Activated CD4-positive, alpha-beta T cell treated with anti-CD3 and anti-CD28 coated beads, Interleukin-2, amount 50 U/mL, for 48 hours (primary cell): ENCODE data around the gene KRTCAP2.
A peak's percentile ranks its signal among the peaks of the same experiment; 100 is the strongest.

Experiments used
- DNase-seq, 2 experiments: peaks; one replicate each; pipeline ENCODE4 v3.0.0-alpha.2; 2020

Gene KRTCAP2

DNA sequence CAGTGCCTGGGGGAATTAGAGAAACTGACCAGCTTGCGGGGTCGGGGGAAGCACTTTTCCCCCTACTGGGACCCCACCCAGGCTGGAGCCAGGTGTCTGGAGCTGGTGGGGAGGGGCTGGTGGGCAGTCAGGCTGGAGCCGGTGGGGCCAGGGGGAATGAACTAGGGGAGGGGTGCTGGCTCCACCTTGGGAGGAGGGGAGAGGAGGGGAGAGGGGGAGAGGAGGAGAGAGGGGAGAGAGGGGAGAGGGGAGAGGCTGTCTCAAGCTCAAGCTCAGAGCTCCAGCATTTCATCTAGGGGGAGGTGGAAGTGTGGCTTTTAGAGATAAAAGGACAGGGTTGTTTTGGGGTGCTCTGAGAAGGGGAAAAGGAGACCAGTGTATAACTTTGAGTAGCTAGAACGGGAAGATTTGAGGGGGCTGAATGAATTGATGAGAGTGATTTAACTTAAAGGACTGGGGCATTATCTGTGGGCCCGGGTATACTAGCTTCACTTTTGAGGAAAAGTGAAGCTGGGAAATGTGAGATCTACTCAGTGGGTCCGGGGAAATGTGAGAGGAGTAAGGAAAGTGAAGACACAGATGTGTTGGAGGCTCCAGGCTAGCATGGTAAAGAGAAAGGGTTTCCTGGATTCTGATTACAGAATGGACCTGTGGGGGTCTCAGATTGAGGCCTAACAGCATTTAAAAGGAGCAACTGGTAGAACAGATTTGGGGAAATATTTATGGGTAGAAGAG, 42.7 kb downstream of the KRTCAP2 start:
- DNase-seq = no peak

DNA sequence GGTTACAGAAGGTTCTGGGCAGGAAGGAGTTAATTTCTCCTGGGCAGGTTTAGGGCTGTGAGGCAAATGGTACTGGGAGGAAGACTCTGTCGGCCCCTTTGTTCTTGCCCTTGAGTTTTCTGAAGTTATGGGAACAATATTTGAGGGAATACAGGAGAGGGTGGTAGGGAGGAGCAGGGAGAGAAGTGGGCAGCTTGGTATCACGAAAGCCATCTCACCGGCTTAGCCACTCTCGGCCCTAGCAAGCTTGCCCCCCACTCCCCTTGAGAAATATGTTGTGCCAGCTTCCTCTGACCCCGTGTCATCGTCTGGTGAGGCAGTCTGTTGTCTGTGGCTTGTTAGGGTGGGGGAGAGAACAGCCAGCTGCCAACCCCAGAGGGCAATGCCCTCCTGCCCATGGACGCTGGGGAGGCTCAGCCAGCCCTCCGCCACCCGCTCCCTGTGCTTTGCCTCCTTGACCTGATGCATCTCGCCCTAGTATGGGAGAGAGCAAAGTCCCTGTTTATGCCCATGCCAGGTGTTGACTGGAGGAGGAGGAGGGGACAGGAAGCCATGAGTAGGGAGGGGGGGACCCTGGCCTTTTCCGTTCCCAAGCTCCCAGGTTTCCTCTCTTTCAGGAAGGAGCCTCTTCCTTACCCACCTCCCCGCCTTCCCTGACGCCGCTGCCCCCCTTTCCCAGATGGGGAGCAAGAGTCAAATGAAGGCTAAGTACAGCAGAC, 44.2 kb downstream of the KRTCAP2 start:
- no peak for DNase-seq

DNA sequence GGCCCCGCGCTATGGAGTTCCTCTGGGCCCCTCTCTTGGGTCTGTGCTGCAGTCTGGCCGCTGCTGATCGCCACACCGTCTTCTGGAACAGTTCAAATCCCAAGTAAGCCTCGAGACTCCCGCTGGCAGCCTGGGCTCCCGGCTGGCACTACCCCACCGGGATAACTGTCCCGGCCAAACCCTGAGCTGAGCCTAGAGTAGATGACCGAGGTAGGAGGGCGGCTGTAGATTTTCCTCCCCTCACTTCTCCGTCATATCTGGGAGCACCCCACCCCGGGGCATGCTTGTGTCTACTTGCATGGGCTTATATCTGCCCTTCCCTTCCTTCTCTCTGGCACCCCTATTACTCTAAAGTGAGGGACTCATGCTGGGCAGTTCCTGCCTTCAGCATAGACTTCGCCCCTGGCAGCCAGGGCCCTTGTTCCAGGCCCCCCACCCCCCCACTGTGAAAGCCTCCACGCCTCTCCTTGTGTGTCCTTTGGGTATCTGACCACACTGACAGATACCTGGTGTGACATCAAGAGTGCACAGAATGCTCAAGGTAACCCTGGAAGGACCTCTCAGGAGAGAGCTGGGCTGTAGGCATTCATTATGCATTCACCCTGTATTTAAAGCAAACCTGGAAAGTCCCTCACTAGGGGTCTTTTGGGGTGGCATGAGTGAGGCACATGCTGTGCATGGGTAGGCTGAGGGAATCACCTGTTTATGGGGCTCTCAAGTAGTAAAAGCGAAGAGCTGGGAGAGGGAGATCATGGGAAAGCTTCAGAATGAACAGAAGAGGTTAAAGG, 44.9 kb downstream of the KRTCAP2 start:
- DNase-seq = no peak

DNA sequence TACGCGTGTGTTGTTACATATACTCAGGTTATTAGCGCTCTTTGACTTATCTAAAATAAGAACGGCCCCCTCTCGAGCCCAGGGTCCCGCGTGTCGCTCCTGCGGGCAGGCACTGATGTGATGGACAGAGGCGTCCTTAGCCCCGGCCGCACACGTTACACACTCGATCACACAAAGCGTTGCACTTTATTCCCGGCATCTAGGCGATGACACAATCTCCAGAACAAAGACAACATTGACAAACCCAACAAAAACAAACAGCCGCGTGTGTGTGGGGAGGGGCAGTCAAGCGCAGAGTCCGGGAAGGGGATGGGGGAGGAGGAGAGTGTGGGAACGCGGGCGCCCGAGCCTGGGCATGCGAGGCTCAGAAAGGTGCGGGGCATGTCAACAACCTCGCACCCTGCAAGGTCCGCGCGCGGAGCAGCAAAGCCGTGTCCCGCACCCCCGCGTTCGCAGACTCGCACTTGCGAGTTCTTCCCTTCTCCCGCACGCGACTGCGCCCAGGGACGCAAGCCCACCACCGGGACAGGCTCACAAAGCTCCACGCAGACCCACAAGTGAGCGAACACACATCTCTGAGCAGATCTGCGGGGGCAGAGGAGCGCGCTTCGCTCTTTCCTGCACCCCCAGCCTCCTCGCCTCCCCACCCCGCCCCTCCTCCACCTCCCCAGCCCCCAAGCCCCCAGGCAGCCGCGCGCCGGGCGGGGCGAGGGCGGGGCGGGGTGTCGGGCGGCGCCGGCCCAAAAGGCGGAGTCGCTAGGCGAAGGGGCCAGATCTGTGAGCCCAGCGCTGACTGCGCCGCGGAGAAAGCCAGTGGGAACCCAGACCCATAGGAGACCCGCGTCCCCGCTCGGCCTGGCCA, 45.8 kb downstream of the KRTCAP2 start, which contains the start of gene EFNA1:
Gene EFNA1, plus strand, starts transcription at position 772 of the 862 bp plus-strand sequence. CDS start 102 bp downstream, outside the sequence.
- DNase-seq = peak; percentile 47 to 53

DNA sequence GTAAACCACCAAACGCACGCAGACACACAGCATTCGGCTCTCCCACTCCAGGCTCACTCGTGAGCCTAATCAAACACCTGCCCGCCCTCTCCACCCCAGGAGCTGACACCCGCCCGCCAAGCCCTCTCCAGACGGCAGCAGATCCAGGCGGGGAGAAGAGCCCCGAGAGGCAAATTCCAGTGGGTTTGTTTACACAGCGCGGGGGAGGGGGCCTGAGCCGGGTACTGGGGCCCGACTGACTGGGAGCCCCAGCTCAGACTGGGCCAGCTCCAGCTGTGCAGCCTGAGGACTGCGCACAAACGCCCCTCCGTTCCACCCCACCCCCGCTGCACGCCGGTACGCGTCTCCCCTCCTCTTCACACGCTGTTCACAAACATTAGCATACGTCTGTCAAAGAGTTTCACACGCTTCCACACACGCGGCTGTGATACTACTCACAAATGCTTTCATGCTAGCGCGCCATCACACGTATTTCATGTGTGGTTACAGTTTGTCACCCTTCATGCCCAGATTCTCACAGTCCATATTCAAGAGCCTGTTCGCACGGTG, 46.5 kb downstream of the KRTCAP2 start:
- DNase-seq = peak; percentile 32 to 36

DNA sequence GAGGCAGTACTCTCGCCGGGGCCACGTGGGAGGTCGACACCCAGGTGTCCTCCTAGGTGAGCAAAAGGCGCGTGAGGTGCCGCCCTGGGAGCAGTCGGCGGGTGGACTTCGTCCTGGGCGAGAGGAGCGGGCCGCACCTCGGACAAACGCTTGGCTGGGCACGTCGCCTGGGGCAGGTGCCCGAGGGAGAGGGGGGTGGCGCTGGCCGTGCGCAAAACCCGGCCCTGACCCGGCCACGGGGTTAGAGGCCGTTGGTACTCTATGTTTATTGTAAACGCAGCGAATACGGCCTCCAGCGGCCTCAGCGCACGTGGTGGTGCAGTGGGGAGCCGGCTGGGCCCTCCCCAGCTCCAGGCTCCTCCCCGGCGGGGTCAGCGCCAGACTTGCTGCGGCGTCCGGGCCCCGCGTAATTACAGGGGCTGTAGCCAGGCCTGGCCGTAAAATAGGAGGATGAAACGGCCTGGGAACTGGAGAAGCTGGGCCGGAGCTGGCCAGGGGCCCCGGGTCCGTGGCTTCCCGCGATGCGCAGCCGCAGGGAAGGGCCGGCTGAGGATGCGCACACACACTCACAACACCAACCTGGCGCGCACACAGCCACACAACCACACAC, 47.1 kb downstream of the KRTCAP2 start:
- no peak for DNase-seq

DNA sequence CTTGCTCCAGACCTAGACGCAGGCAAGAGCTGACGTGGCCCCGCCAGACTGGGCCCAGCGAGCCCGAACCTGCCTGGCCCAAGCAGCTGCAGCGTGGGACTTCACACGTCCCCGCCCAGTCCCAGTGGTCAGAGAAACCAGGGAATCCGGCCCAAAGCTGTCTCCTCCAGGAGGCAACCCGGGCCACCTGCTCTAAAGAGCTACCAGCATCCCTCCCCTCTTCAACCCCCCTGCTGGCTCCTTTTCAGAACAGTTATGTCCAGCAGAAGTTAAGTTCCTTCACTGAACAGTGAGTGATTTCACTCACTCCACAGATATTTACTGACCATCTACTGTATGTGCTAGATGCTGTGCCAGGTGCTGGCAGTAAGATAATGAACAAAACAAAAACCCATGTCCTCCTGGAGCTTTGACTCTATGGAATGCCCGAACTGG, 47.6 kb downstream of the KRTCAP2 start:
- DNase-seq = no peak

DNA sequence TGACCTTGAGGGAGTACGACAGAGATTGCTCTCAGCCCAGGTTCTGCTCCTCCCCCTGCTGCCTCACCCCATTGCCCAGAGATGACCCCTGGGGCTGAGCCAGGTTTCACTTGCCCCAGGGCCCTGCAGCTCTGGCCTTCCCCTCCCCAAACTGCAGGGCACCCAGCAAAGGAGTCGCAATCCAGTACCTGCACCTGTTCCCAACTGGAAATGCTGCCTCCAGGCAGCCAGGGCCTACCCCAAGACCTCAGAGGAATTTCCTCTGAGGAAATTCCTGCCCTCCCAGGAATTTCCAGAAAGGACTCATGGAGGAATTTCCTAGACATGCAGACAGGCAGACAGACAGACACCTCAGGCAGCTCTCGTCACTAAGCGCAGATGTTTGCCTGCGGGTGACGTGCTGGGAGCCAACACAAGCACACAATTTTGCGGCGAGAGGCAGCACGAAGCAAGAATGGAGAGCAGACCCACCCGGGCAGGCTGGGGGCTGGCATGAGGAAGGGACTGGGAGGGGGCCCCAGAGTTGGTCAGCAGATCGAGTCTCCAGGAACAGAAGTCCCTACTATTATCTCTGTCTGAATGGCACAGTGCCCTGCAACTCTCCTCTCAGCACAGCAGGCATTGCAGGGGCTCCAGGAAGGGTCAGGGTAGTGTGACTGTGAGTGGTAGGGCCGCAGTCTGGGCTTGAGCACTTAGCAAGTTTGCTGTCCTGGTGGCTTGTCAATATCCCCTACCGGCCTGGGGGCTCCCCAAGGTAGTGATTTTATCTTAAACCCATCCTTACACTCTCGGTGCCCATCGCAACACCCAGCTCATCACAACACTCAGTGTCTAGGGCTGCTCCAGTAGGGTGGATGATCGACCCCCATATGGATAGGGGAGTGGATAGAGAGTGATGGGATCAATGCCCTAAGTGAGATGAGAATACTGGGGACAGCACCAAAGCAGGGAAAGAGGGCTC, 48.3 kb downstream of the KRTCAP2 start:
- DNase-seq = no peak

DNA sequence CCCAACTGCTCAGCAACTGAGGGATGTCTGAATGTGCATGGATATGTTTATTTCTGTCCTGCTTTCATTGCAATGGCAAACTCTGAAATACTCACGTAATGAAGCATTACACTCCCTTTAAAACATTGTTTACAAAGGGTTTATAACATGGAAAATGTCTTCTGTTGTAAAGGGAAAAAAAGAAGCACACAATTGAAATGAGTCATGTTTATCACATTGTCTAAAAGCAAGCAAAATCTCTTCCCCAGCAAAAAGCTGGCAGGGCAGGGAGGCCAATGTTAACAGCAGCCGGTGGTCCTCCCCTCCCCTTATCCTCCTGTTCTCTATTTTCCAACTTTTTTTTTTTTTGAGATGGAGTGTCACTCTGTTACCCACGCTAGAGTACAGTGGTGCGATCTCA, 49.3 kb downstream of the KRTCAP2 start:
- DNase-seq = no peak

DNA sequence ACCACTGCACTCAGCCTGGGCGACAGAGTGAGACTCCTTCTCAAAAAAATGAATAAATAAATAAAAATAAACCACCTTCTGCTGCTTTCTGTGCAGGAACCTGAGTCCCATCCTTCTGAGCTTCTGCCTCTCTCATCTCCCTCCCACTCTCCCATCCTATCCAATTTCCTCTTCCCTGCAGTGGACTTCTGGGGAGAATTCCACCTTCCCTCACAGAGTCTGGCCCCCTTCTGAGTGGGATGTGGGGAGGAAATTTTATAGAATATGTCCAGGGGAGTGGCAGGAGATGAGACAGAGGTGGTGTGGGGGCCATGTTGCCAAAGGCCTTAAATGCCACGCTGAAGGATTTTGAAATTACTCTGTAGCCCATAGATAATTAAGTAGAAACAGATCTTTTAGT, 50.8 kb downstream of the KRTCAP2 start:
- no peak for DNase-seq

DNA sequence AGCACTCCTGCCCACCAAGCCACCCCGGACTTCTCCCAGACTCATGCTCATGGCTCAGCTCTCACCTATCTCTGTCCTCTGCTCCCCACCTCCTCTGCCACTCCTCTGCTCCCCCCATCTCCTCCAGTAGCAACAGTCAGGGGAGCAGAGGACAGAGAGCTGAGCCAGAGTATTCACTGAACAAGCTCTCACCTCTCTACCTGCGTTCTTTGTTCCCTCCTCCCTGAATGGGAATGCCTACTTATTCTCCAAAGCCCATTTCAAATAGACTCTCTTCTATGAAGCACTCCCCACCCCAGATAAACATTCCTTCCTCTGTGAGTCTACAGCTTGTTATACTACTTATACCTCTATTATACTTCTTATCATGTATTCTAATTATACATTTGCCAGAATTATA, 51.9 kb downstream of the KRTCAP2 start:
- no peak for DNase-seq

DNA sequence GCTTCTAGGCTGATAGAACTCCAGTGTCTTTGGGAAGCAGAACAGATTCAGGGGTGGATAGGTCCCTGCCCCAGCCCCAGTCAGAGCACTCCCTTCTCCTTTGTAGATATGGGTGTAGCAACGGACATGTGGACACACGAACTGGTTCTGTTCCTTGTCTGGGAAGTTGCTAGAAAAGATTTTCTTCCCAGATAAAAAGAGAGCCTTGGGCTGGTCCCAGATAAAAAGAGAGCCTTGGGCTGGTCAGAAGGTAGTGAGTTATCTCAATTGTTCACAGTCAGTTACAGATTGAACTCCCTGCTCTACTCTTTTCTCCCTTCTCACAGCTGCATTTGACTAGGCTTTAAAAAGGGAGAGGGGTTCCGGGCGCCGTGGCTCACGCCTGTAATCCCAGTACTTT, 52.9 kb downstream of the KRTCAP2 start:
- no peak for DNase-seq
